HCT116 (cell line): ENCODE data around the gene SLC9C2. TPM values are rescaled to one million over a fixed set of nuclear protein-coding genes. Genes with fewer than 3 reads are reported as not detected.
"Not testable (repeated sequence)": the region's sequence is repeated elsewhere in the genome, so short reads cannot be mapped to it uniquely, and the experiment has no call there.

Experiments
- ATAC-seq: fragments of 200-7000 bp; cut with Tn5 transposase; 2 replicates; pipeline ENCODE4 v1.9.1; 2020; ENCODE audit warnings: mild to moderate bottlenecking, moderate library complexity
- BruUV-seq: library from RNA; stranded (reverse); fragments of 400-500 nt; replicated peaks from 2 replicates; lab custom pipeline; 2021; lab: Mats Ljungman, UMichigan
- CTCF ChIA-PET: fragments of 300-600 bp; sonication (Branson Sonifier 250); formaldehyde crosslinking; loops from one replicate; lab custom pipeline; 2021; ENCODE audit warnings: antibody characterized with exemption; lab: Charles Lee
- POLR2A ChIA-PET: fragments of 300-600, 350-600 bp; sonication (Branson Sonifier 250); formaldehyde crosslinking; loops from one replicate; lab custom pipeline; 2021; ENCODE audit warnings: antibody characterized with exemption; lab: Charles Lee
- RAD21 ChIA-PET, 2 experiments: fragments of 300-600 bp; sonication (Branson Sonifier 250); formaldehyde crosslinking; loops; one replicate each; lab custom pipeline; 2023; ENCODE audit warnings: low total read pairs in 2 of 2; ENCODE audit not compliant: uncharacterized antibody in 2 of 2, unreplicated experiment in 2 of 2, low non-redundant PET in 1 of 2; lab: Charles Lee
- DNase-seq: peaks from one replicate; pipeline ENCODE4 v3.0.0-alpha.2; 2010; ENCODE audit warnings: low read depth, low spot score
- H2AFZ ChIP-seq: fragments of 200-600 bp; shearing (Covaris generic), sonication (generic); 2 replicates; pipeline ENCODE4 v1.6.1; 2017; ENCODE audit warnings: low read depth, mixed run types, mixed read lengths, antibody characterized with exemption, low read length; ENCODE audit not compliant: poor library complexity, severe bottlenecking
- H3K27ac ChIP-seq: 2 replicates; pipeline ENCODE4 v1.5.1; 2012; ENCODE audit warnings: low read depth, low read length
- H3K27me3 ChIP-seq: fragments of 200-600 bp; sonication (generic); 2 replicates; pipeline ENCODE4 v1.6.1; 2016; ENCODE audit warnings: mixed run types, low read length, mixed read lengths; ENCODE audit not compliant: insufficient read depth
- H3K36me3 ChIP-seq, 2 experiments: fragments of 200-500 bp in 1 of 2; fragments of 200-600 bp in 1 of 2; sonication (Bioruptor generic) in 1 of 2; sonication (generic) in 1 of 2; 2 replicates each; pipeline versions ENCODE4 v1.5.1 to v1.6.1; 2014 to 2016; ENCODE audit warnings: low read length in 2 of 2, inconsistent platforms in 1 of 2, mixed read lengths in 1 of 2, mixed run types in 1 of 2; ENCODE audit not compliant: insufficient read depth in 2 of 2, control insufficient read depth in 1 of 2
- H3K4me1 ChIP-seq, 2 experiments: fragments of 200-600 bp in 1 of 2; sonication (generic) in 1 of 2; 2 replicates each; pipeline versions ENCODE4 v1.5.1 to v1.6.1; 2012 to 2017; ENCODE audit warnings: low read length in 2 of 2, inconsistent platforms in 1 of 2, mild to moderate bottlenecking in 1 of 2, mixed read lengths in 1 of 2, mixed run types in 1 of 2, moderate library complexity in 1 of 2; ENCODE audit not compliant: insufficient read depth in 2 of 2, control insufficient read depth in 1 of 2
- H3K4me2 ChIP-seq: fragments of 200-600 bp; sonication (generic); 2 replicates; pipeline ENCODE4 v1.6.1; 2017; ENCODE audit warnings: mixed run types, low read length, mixed read lengths
- H3K4me3 ChIP-seq, 2 experiments: fragments of 200-600 bp in 1 of 2; sonication (generic) in 1 of 2; replicated peaks in 1 of 2; 2 replicates each; pipeline ENCODE4 v1.5.1; 2011 to 2016; ENCODE audit warnings: low read length in 2 of 2, control low read depth in 1 of 2, low read depth in 1 of 2, mild to moderate bottlenecking in 1 of 2, mixed read lengths in 1 of 2, mixed run types in 1 of 2
- H3K79me2 ChIP-seq: fragments of 200-600 bp; sonication (generic); 2 replicates; pipeline ENCODE4 v1.6.1; 2017; ENCODE audit warnings: mild to moderate bottlenecking, mixed run types, low read length, moderate library complexity, mixed read lengths; ENCODE audit not compliant: insufficient read depth
- H3K9ac ChIP-seq: fragments of 200-600 bp; sonication (generic); 2 replicates; pipeline ENCODE4 v1.6.1; 2016; ENCODE audit warnings: low read length, mixed read lengths
- H3K9me2 ChIP-seq: fragments of 200-600 bp; sonication (generic), shearing (Covaris generic); 2 replicates; pipeline ENCODE4 v1.6.1; 2017; ENCODE audit warnings: mixed run types, mild to moderate bottlenecking, moderate library complexity; ENCODE audit not compliant: insufficient read depth
- H3K9me3 ChIP-seq, 2 experiments: fragments of 200-500 bp in 1 of 2; fragments of 200-600 bp in 1 of 2; sonication (Bioruptor generic) in 1 of 2; sonication (generic) in 1 of 2; 2 replicates each; pipeline ENCODE4 v1.6.1; 2014 to 2017; ENCODE audit warnings: low read length in 2 of 2, mixed read lengths in 2 of 2, inconsistent platforms in 1 of 2, low read depth in 1 of 2, mild to moderate bottlenecking in 1 of 2, mixed run types in 1 of 2, moderate library complexity in 1 of 2; ENCODE audit not compliant: control insufficient read depth in 1 of 2, insufficient read depth in 1 of 2
- H4K20me1 ChIP-seq: fragments of 200-600 bp; sonication (generic), shearing (Covaris generic); 2 replicates; pipeline ENCODE4 v1.6.1; 2017; ENCODE audit warnings: mixed run types, mild to moderate bottlenecking, moderate library complexity; ENCODE audit not compliant: insufficient read depth
- CBX3 ChIP-seq: IDR thresholded peaks from 2 replicates; pipeline ENCODE4 v1.6.1; 2012; ENCODE audit warnings: low read depth
- CEBPB ChIP-seq: IDR thresholded peaks from 2 replicates; pipeline ENCODE4 v1.6.1; 2012; ENCODE audit warnings: low read depth
- EZH2 ChIP-seq: fragments of 200-600 bp; sonication (generic); IDR thresholded peaks from 2 replicates; pipeline ENCODE4 v1.6.1; 2017; ENCODE audit warnings: antibody characterized with exemption, mixed run types
- FOSL1 ChIP-seq: IDR thresholded peaks from 2 replicates; pipeline ENCODE4 v1.6.1; 2012; ENCODE audit warnings: low read depth
- POLR2A ChIP-seq: IDR thresholded peaks from 2 replicates; pipeline ENCODE4 v1.7.0; 2011; ENCODE audit warnings: borderline replicate concordance; ENCODE audit not compliant: insufficient read depth, insufficient read length; ENCODE audit errors: extremely low read depth
- POLR2AphosphoS5 ChIP-seq: IDR thresholded peaks from 2 replicates; pipeline ENCODE4 v1.6.1; 2011; ENCODE audit warnings: mild to moderate bottlenecking, low read depth, low read length, moderate library complexity
- RAD21 ChIP-seq: IDR thresholded peaks from 2 replicates; pipeline ENCODE4 v1.6.1; 2012; ENCODE audit warnings: low read depth, mild to moderate bottlenecking
- REST ChIP-seq: IDR thresholded peaks from 2 replicates; pipeline ENCODE4 v1.6.1; 2012; ENCODE audit warnings: low read depth
- SIN3A ChIP-seq: IDR thresholded peaks from 2 replicates; pipeline ENCODE4 v1.6.1; 2012; ENCODE audit warnings: low read depth
- SRF ChIP-seq: IDR thresholded peaks from 2 replicates; pipeline ENCODE4 v1.6.1; 2012; ENCODE audit warnings: low read depth
- TCF7L2 ChIP-seq: IDR thresholded peaks from 2 replicates; pipeline ENCODE4 v1.7.0; 2011; ENCODE audit warnings: borderline replicate concordance, inconsistent platforms; ENCODE audit not compliant: insufficient read depth, insufficient read length; ENCODE audit errors: extremely low read depth
- YY1 ChIP-seq: IDR thresholded peaks from 2 replicates; pipeline ENCODE4 v1.6.1; 2011; ENCODE audit warnings: low read length, low read depth, moderate library complexity, mild to moderate bottlenecking; ENCODE audit not compliant: insufficient replicate concordance; ENCODE audit errors: extremely low read depth
- ZBTB33 ChIP-seq: IDR thresholded peaks from 2 replicates; pipeline ENCODE4 v1.6.1; 2011; ENCODE audit warnings: mild to moderate bottlenecking, low read length, moderate library complexity; ENCODE audit not compliant: insufficient replicate concordance; ENCODE audit errors: extremely low read depth
- ZNF274 ChIP-seq: fragments of 200-500 bp; sonication (Bioruptor generic); IDR thresholded peaks from 2 replicates; pipeline ENCODE4 v1.6.1; 2014; ENCODE audit warnings: mild to moderate bottlenecking, low read depth, low read length, inconsistent platforms
- intact Hi-C: fragments of 100-400 bp; cut with micrococcal nuclease; formaldehyde crosslinking; loops from 2 replicates; pipeline ENCODE4 v1.10.0; 2022
- total RNA-seq: library from RNA; stranded (reverse); gene quantifications from one replicate; pipeline ENCODE4 v1.2.1, GENCODE V29; 2021; ENCODE audit not compliant: unreplicated experiment

SLC9C2 gene
- total RNA-seq, 1 experiment from 2014 or later: not detected

- Histone ChIP-seq H3K9me3 (no peaks in the 10 kb centered on the region), H3K4me3 (no peak overlapping the region), H3K27ac (no peak overlapping the region), H3K9ac (no peak overlapping the region), H3K4me2 (no peak overlapping the region), H3K79me2 (no peaks in the 10 kb centered on the region), H3K9me2 (no peaks in the 10 kb centered on the region), H3K36me3 (no peaks in the 10 kb centered on the region), H4K20me1 (no peaks in the 10 kb centered on the region), H2AFZ (no peak overlapping the region), H3K4me1 (no peaks in the 10 kb centered on the region), H3K27me3 (no peaks in the 10 kb centered on the region)
- no peak for ATAC-seq
- ChIA-PET RAD21 (no interaction called here), POLR2A (no interaction called here), CTCF (no interaction called here)
- DNase-seq: no peak
- BruUV-seq: no TSS peak
- intact Hi-C loops: no loop called here
- TF ChIP-seq TCF7L2: no peak
- no peak for TF ChIP-seq POLR2AphosphoS5
- no peak for TF ChIP-seq SRF
- TF ChIP-seq ZBTB33: no peak
- no peak for TF ChIP-seq SIN3A
- no peak for TF ChIP-seq POLR2A
- no peak for TF ChIP-seq ZNF274
- TF ChIP-seq CEBPB: no peak
- no peak for TF ChIP-seq RAD21
- no peak for TF ChIP-seq FOSL1
- TF ChIP-seq YY1: no peak
- no peak for TF ChIP-seq EZH2
- TF ChIP-seq CBX3: no peak
- no peak for TF ChIP-seq REST
- TF ChIP-seq, all 23 proteins: peak for 0
Measured at GRCh38 chr1:173646656-173647055, 43.8 kb upstream of the SLC9C2 start.

GRCh38 chr1:173642450-173643139, 39.7 kb upstream of the SLC9C2 start:
- H3K27me3 ChIP-seq, intact Hi-C loops, DNase-seq, H3K9ac ChIP-seq, H3K27ac ChIP-seq, H3K4me2 ChIP-seq, H4K20me1 ChIP-seq, BruUV-seq, H3K36me3 ChIP-seq, RAD21 ChIA-PET, CTCF ChIA-PET, H3K9me3 ChIP-seq, ATAC-seq, H3K9me2 ChIP-seq, H3K79me2 ChIP-seq, H2AFZ ChIP-seq, H3K4me1 ChIP-seq, POLR2A ChIA-PET, H3K4me3 ChIP-seq: not testable (repeated sequence)
